HCT116 (cell line): ENCODE measurements around the gene ZNF814. TPM values are rescaled to one million over a fixed set of nuclear protein-coding genes. Genes with fewer than 3 reads are reported as not detected.

Experiments
- ATAC-seq: fragments of 200-7000 bp; cut with Tn5 transposase; 2 replicates; pipeline ENCODE4 v1.9.1; 2020; ENCODE audit warnings: mild to moderate bottlenecking, moderate library complexity
- BruUV-seq: library from RNA; stranded (reverse); fragments of 400-500 nt; replicated peaks from 2 replicates; lab custom pipeline; 2021; lab: Mats Ljungman, UMichigan
- CTCF ChIA-PET: fragments of 300-600 bp; sonication (Branson Sonifier 250); formaldehyde crosslinking; loops from one replicate; lab custom pipeline; 2021; ENCODE audit warnings: antibody characterized with exemption; lab: Charles Lee
- POLR2A ChIA-PET: fragments of 300-600, 350-600 bp; sonication (Branson Sonifier 250); formaldehyde crosslinking; loops from one replicate; lab custom pipeline; 2021; ENCODE audit warnings: antibody characterized with exemption; lab: Charles Lee
- RAD21 ChIA-PET, 2 experiments: fragments of 300-600 bp; sonication (Branson Sonifier 250); formaldehyde crosslinking; loops; one replicate each; lab custom pipeline; 2023; ENCODE audit warnings: low total read pairs in 2 of 2; ENCODE audit not compliant: uncharacterized antibody in 2 of 2, unreplicated experiment in 2 of 2, low non-redundant PET in 1 of 2; lab: Charles Lee
- DNase-seq: peaks from one replicate; pipeline ENCODE4 v3.0.0-alpha.2; 2010; ENCODE audit warnings: low read depth, low spot score
- H2AFZ ChIP-seq: fragments of 200-600 bp; shearing (Covaris generic), sonication (generic); 2 replicates; pipeline ENCODE4 v1.6.1; 2017; ENCODE audit warnings: low read depth, mixed run types, mixed read lengths, antibody characterized with exemption, low read length; ENCODE audit not compliant: poor library complexity, severe bottlenecking
- H3K27ac ChIP-seq: 2 replicates; pipeline ENCODE4 v1.5.1; 2012; ENCODE audit warnings: low read depth, low read length
- H3K27me3 ChIP-seq: fragments of 200-600 bp; sonication (generic); 2 replicates; pipeline ENCODE4 v1.6.1; 2016; ENCODE audit warnings: mixed run types, low read length, mixed read lengths; ENCODE audit not compliant: insufficient read depth
- H3K36me3 ChIP-seq, 2 experiments: fragments of 200-500 bp in 1 of 2; fragments of 200-600 bp in 1 of 2; sonication (Bioruptor generic) in 1 of 2; sonication (generic) in 1 of 2; 2 replicates each; pipeline versions ENCODE4 v1.5.1 to v1.6.1; 2014 to 2016; ENCODE audit warnings: low read length in 2 of 2, inconsistent platforms in 1 of 2, mixed read lengths in 1 of 2, mixed run types in 1 of 2; ENCODE audit not compliant: insufficient read depth in 2 of 2, control insufficient read depth in 1 of 2
- H3K4me1 ChIP-seq, 2 experiments: fragments of 200-600 bp in 1 of 2; sonication (generic) in 1 of 2; 2 replicates each; pipeline versions ENCODE4 v1.5.1 to v1.6.1; 2012 to 2017; ENCODE audit warnings: low read length in 2 of 2, inconsistent platforms in 1 of 2, mild to moderate bottlenecking in 1 of 2, mixed read lengths in 1 of 2, mixed run types in 1 of 2, moderate library complexity in 1 of 2; ENCODE audit not compliant: insufficient read depth in 2 of 2, control insufficient read depth in 1 of 2
- H3K4me2 ChIP-seq: fragments of 200-600 bp; sonication (generic); 2 replicates; pipeline ENCODE4 v1.6.1; 2017; ENCODE audit warnings: mixed run types, low read length, mixed read lengths
- H3K4me3 ChIP-seq, 2 experiments: fragments of 200-600 bp in 1 of 2; sonication (generic) in 1 of 2; replicated peaks in 1 of 2; 2 replicates each; pipeline ENCODE4 v1.5.1; 2011 to 2016; ENCODE audit warnings: low read length in 2 of 2, control low read depth in 1 of 2, low read depth in 1 of 2, mild to moderate bottlenecking in 1 of 2, mixed read lengths in 1 of 2, mixed run types in 1 of 2
- H3K79me2 ChIP-seq: fragments of 200-600 bp; sonication (generic); 2 replicates; pipeline ENCODE4 v1.6.1; 2017; ENCODE audit warnings: mild to moderate bottlenecking, mixed run types, low read length, moderate library complexity, mixed read lengths; ENCODE audit not compliant: insufficient read depth
- H3K9ac ChIP-seq: fragments of 200-600 bp; sonication (generic); 2 replicates; pipeline ENCODE4 v1.6.1; 2016; ENCODE audit warnings: low read length, mixed read lengths
- H3K9me2 ChIP-seq: fragments of 200-600 bp; sonication (generic), shearing (Covaris generic); 2 replicates; pipeline ENCODE4 v1.6.1; 2017; ENCODE audit warnings: mixed run types, mild to moderate bottlenecking, moderate library complexity; ENCODE audit not compliant: insufficient read depth
- H3K9me3 ChIP-seq, 2 experiments: fragments of 200-500 bp in 1 of 2; fragments of 200-600 bp in 1 of 2; sonication (Bioruptor generic) in 1 of 2; sonication (generic) in 1 of 2; 2 replicates each; pipeline ENCODE4 v1.6.1; 2014 to 2017; ENCODE audit warnings: low read length in 2 of 2, mixed read lengths in 2 of 2, inconsistent platforms in 1 of 2, low read depth in 1 of 2, mild to moderate bottlenecking in 1 of 2, mixed run types in 1 of 2, moderate library complexity in 1 of 2; ENCODE audit not compliant: control insufficient read depth in 1 of 2, insufficient read depth in 1 of 2
- H4K20me1 ChIP-seq: fragments of 200-600 bp; sonication (generic), shearing (Covaris generic); 2 replicates; pipeline ENCODE4 v1.6.1; 2017; ENCODE audit warnings: mixed run types, mild to moderate bottlenecking, moderate library complexity; ENCODE audit not compliant: insufficient read depth
- ATF3 ChIP-seq: IDR thresholded peaks from 2 replicates; pipeline ENCODE4 v1.6.1; 2012
- CBX3 ChIP-seq: IDR thresholded peaks from 2 replicates; pipeline ENCODE4 v1.6.1; 2012; ENCODE audit warnings: low read depth
- CEBPB ChIP-seq: IDR thresholded peaks from 2 replicates; pipeline ENCODE4 v1.6.1; 2012; ENCODE audit warnings: low read depth
- CTCF ChIP-seq, 3 experiments: fragments of 200-600 bp in 1 of 3; sonication (generic) in 1 of 3; IDR thresholded peaks in 2 of 3; conservative IDR thresholded peaks in 1 of 3; 2 replicates each; pipeline ENCODE4 v1.5.1; 2012 to 2017; ENCODE audit warnings: low read depth in 2 of 3, low read length in 2 of 3, antibody characterized with exemption in 1 of 3, borderline replicate concordance in 1 of 3, control low read depth in 1 of 3, mild to moderate bottlenecking in 1 of 3, mixed read lengths in 1 of 3, mixed run types in 1 of 3, moderate library complexity in 1 of 3; ENCODE audit not compliant: insufficient read depth in 1 of 3
- ELF1 ChIP-seq: IDR thresholded peaks from 2 replicates; pipeline ENCODE4 v1.6.1; 2012; ENCODE audit warnings: low read depth, borderline replicate concordance
- EZH2 ChIP-seq: fragments of 200-600 bp; sonication (generic); IDR thresholded peaks from 2 replicates; pipeline ENCODE4 v1.6.1; 2017; ENCODE audit warnings: antibody characterized with exemption, mixed run types
- EZH2phosphoT487 ChIP-seq: fragments of 200-600 bp; IDR thresholded peaks from 2 replicates; pipeline ENCODE4 v1.6.1; 2018; ENCODE audit warnings: antibody characterized with exemption, borderline replicate concordance
- FOSL1 ChIP-seq: IDR thresholded peaks from 2 replicates; pipeline ENCODE4 v1.6.1; 2012; ENCODE audit warnings: low read depth
- JUND ChIP-seq: IDR thresholded peaks from 2 replicates; pipeline ENCODE4 v1.6.1; 2012
- MAX ChIP-seq: IDR thresholded peaks from 2 replicates; pipeline ENCODE4 v1.6.1; 2012
- POLR2A ChIP-seq: IDR thresholded peaks from 2 replicates; pipeline ENCODE4 v1.7.0; 2011; ENCODE audit warnings: borderline replicate concordance; ENCODE audit not compliant: insufficient read depth, insufficient read length; ENCODE audit errors: extremely low read depth
- POLR2AphosphoS5 ChIP-seq: IDR thresholded peaks from 2 replicates; pipeline ENCODE4 v1.6.1; 2011; ENCODE audit warnings: mild to moderate bottlenecking, low read depth, low read length, moderate library complexity
- RAD21 ChIP-seq: IDR thresholded peaks from 2 replicates; pipeline ENCODE4 v1.6.1; 2012; ENCODE audit warnings: low read depth, mild to moderate bottlenecking
- SP1 ChIP-seq: IDR thresholded peaks from 2 replicates; pipeline ENCODE4 v1.6.1; 2012; ENCODE audit warnings: low read depth
- SRF ChIP-seq: IDR thresholded peaks from 2 replicates; pipeline ENCODE4 v1.6.1; 2012; ENCODE audit warnings: low read depth
- ZFX ChIP-seq: fragments of 450-650 bp; IDR thresholded peaks from 2 replicates; pipeline ENCODE4 v1.6.1; 2017
- ZNF274 ChIP-seq: fragments of 200-500 bp; sonication (Bioruptor generic); IDR thresholded peaks from 2 replicates; pipeline ENCODE4 v1.6.1; 2014; ENCODE audit warnings: mild to moderate bottlenecking, low read depth, low read length, inconsistent platforms
- intact Hi-C: fragments of 100-400 bp; cut with micrococcal nuclease; formaldehyde crosslinking; loops from 2 replicates; pipeline ENCODE4 v1.10.0; 2022
- total RNA-seq: library from RNA; stranded (reverse); gene quantifications from one replicate; pipeline ENCODE4 v1.2.1, GENCODE V29; 2021; ENCODE audit not compliant: unreplicated experiment
- TF ChIP-seq, protein P1 (sequence below): IDR thresholded peaks from 2 replicates; pipeline ENCODE4 v1.6.1; 2011; ENCODE audit warnings: mild to moderate bottlenecking, low read length, moderate library complexity; ENCODE audit not compliant: insufficient replicate concordance; ENCODE audit errors: extremely low read depth

The ZNF814 gene
- total RNA-seq, 1 experiment from 2014 or later, result 2.5 TPM

DNA sequence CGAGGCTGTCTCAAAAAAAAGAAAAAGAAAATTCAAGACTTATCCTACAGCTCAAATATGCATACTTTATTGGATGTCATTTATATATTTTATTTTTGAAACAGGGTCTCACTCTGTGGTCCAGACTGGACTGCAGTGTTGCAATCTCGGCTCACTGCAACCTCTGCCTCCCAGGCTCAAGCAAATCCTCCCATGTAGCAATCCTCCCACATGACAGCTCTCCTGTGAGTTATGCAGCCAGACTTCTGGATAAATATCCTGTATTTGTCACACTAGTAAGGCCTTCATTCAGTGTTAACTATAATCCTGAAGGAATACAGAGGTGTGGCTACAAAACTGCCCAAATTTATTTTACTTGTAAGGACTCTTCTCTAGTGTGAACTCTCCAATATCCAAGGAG is 81.3 kb downstream of the ZNF814 start:
- Histone ChIP-seq H3K9me3 (no peaks in the 10 kb centered on the region), H3K79me2 (peaks cover 5% of the 10 kb centered on the region; the same call in 1 of the 2 replicates), H3K9me2 (no peaks in the 10 kb centered on the region), H3K36me3 (peaks cover 11 to 26% of the 10 kb centered on the region in 2 experiments), H3K4me1 (peaks cover 9 to 20% of the 10 kb centered on the region in 2 experiments; a peak in 3 of 4 replicates), H3K27ac (no peak overlapping the region), H3K9ac (no peak overlapping the region), H4K20me1 (no peaks in the 10 kb centered on the region), H3K4me3 (no peak overlapping the region), H3K27me3 (no peaks in the 10 kb centered on the region), H2AFZ (no peak overlapping the region), H3K4me2 (no peak overlapping the region)
- RAD21 ChIA-PET, result no interaction called here
- CTCF ChIA-PET, result no interaction called here
- POLR2A ChIA-PET, result no interaction called here
- ATAC-seq (no peak), DNase-seq (no peak)
- no TSS peak for BruUV-seq
- intact Hi-C loops, result no loop called here
- TF ChIP-seq CBX3 (no peak), ELF1 (no peak), MAX (no peak), SP1 (no peak), JUND (no peak), EZH2phosphoT487 (no peak), ZNF274 (no peak), POLR2A (no peak), SRF (no peak), POLR2AphosphoS5 (no peak), RAD21 (no peak), FOSL1 (no peak), ATF3 (no peak), CEBPB (no peak), ZFX (no peak), CTCF (IDR thresholded peaks at IDR 0.05 in 2 of 3, conservative IDR thresholded peaks at IDR 0.05 in 1 of 3; ENCODE audit: borderline replicate concordance in 1 of 3, insufficient read depth in 1 of 3, low read depth in 2 of 3, low read length in 2 of 3) (no peak), EZH2 (no peak)
- TF ChIP-seq, protein P1, sequence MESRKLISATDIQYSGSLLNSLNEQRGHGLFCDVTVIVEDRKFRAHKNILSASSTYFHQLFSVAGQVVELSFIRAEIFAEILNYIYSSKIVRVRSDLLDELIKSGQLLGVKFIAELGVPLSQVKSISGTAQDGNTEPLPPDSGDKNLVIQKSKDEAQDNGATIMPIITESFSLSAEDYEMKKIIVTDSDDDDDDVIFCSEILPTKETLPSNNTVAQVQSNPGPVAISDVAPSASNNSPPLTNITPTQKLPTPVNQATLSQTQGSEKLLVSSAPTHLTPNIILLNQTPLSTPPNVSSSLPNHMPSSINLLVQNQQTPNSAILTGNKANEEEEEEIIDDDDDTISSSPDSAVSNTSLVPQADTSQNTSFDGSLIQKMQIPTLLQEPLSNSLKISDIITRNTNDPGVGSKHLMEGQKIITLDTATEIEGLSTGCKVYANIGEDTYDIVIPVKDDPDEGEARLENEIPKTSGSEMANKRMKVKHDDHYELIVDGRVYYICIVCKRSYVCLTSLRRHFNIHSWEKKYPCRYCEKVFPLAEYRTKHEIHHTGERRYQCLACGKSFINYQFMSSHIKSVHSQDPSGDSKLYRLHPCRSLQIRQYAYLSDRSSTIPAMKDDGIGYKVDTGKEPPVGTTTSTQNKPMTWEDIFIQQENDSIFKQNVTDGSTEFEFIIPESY, result no peak
- TF ChIP-seq, all 23 proteins: peak for 0
